ENCODE results near the gene SIPA1L3. TPM values are rescaled to one million over a fixed set of nuclear protein-coding genes. Genes with fewer than 3 reads are reported as not detected.
A peak's percentile ranks its signal among the peaks of the same experiment; 100 is the strongest.

SIPA1L3 gene
- total and polyA plus RNA-seq, 2 donors from 2014 or later: 5.8 to 61.7 TPM

GRCh38 chr19:38101723-38102122 lies 194.7 kb downstream of the SIPA1L3 start:
- Histone ChIP-seq H3K27me3 (ENCODE audit: control insufficient read depth, insufficient read depth, low read length) (no peaks in the 10 kb centered on the region), H3K9me3 (ENCODE audit: control insufficient read depth in 2 of 3, insufficient read depth in 1 of 3, low read length in 3 of 3) (no peaks in the 10 kb centered on the region), H3K9ac (ENCODE audit: low read length in 3 of 3) (no peak overlapping the region), H3K36me3 (ENCODE audit: control insufficient read depth in 2 of 3, insufficient read depth in 3 of 3, low read length in 3 of 3) (peaks cover 0 to 13% (median 9%) of the 10 kb centered on the region in 3 donors), H3K4me3 (ENCODE audit: low read length in 3 of 3) (no peak overlapping the region), H3K27ac (ENCODE audit: low read depth in 2 of 2, low read length in 2 of 2) (no peak overlapping the region), H3K4me1 (ENCODE audit: control insufficient read depth in 2 of 3, insufficient read depth in 2 of 3, low read depth in 1 of 3, low read length in 3 of 3) (no peaks in the 10 kb centered on the region)
- DNase-seq (no peak), FAIRE-seq (no peak)
- intact Hi-C loops (cut with DNase I): no loop called here
- TF ChIP-seq CTCF (IDR thresholded peaks at IDR 0.05; ENCODE audit: borderline replicate concordance, extremely low read depth, insufficient read depth): no peak

GRCh38 chr19:38105574-38105973 lies 198.6 kb downstream of the SIPA1L3 start:
- Histone ChIP-seq H3K9me3 (ENCODE audit: control insufficient read depth in 2 of 3, insufficient read depth in 1 of 3, low read length in 3 of 3) (no peaks in the 10 kb centered on the region), H3K27me3 (ENCODE audit: control insufficient read depth, insufficient read depth, low read length) (no peaks in the 10 kb centered on the region), H3K4me3 (ENCODE audit: low read length in 3 of 3) (no peak overlapping the region), H3K36me3 (ENCODE audit: control insufficient read depth in 2 of 3, insufficient read depth in 3 of 3, low read length in 3 of 3) (peaks cover 0 to 25% (median 11%) of the 10 kb centered on the region in 3 donors), H3K9ac (ENCODE audit: low read length in 3 of 3) (no peak overlapping the region), H3K4me1 (ENCODE audit: control insufficient read depth in 2 of 3, insufficient read depth in 2 of 3, low read depth in 1 of 3, low read length in 3 of 3) (no peaks in the 10 kb centered on the region), H3K27ac (ENCODE audit: low read depth in 2 of 2, low read length in 2 of 2) (no peak overlapping the region)
- DNase-seq: no peak
- FAIRE-seq: no peak
- no peak for TF ChIP-seq CTCF (IDR thresholded peaks at IDR 0.05; ENCODE audit: borderline replicate concordance, extremely low read depth, insufficient read depth)
- intact Hi-C loops (cut with DNase I): no loop called here

GRCh38 chr19:38107129-38107528 lies 200.1 kb downstream of the SIPA1L3 start:
- Histone ChIP-seq H3K9me3 (ENCODE audit: control insufficient read depth in 2 of 3, insufficient read depth in 1 of 3, low read length in 3 of 3) (peaks cover 0 to 2% (median 0%) of the 10 kb centered on the region in 3 donors), H3K27ac (ENCODE audit: low read depth in 2 of 2, low read length in 2 of 2) (no peak overlapping the region), H3K36me3 (ENCODE audit: control insufficient read depth in 2 of 3, insufficient read depth in 3 of 3, low read length in 3 of 3) (peaks cover 6 to 34% (median 13%) of the 10 kb centered on the region in 3 donors), H3K4me3 (ENCODE audit: low read length in 3 of 3) (no peak overlapping the region), H3K9ac (ENCODE audit: low read length in 3 of 3) (no peak overlapping the region), H3K4me1 (ENCODE audit: control insufficient read depth in 2 of 3, insufficient read depth in 2 of 3, low read depth in 1 of 3, low read length in 3 of 3) (no peaks in the 10 kb centered on the region), H3K27me3 (ENCODE audit: control insufficient read depth, insufficient read depth, low read length) (no peaks in the 10 kb centered on the region)
- TF ChIP-seq CTCF (IDR thresholded peaks at IDR 0.05; ENCODE audit: borderline replicate concordance, extremely low read depth, insufficient read depth): no peak
- FAIRE-seq (no peak), DNase-seq (no peak)
- intact Hi-C loops (cut with DNase I): no loop called here

- no peaks in the 10 kb centered on the region for H3K27me3 ChIP-seq (ENCODE audit: control insufficient read depth, insufficient read depth, low read length)
- DNase-seq: no peak
- no peak overlapping the region for H3K27ac ChIP-seq (ENCODE audit: low read depth in 2 of 2, low read length in 2 of 2)
- no peak for TF ChIP-seq CTCF (IDR thresholded peaks at IDR 0.05; ENCODE audit: borderline replicate concordance, extremely low read depth, insufficient read depth)
- no peak for FAIRE-seq
- no peaks in the 10 kb centered on the region for H3K4me1 ChIP-seq (ENCODE audit: control insufficient read depth in 2 of 3, insufficient read depth in 2 of 3, low read depth in 1 of 3, low read length in 3 of 3)
- no peak overlapping the region for H3K9ac ChIP-seq (ENCODE audit: low read length in 3 of 3)
- H3K4me3 ChIP-seq (ENCODE audit: low read length in 3 of 3): peak overlapping the region in 1 of 3 donors; percentile 16
- peaks cover 7 to 42% (median 23%) of the 10 kb centered on the region in 3 donors for H3K36me3 ChIP-seq (ENCODE audit: control insufficient read depth in 2 of 3, insufficient read depth in 3 of 3, low read length in 3 of 3)
- peaks cover 0 to 2% (median 0%) of the 10 kb centered on the region in 3 donors for H3K9me3 ChIP-seq (ENCODE audit: control insufficient read depth in 2 of 3, insufficient read depth in 1 of 3, low read length in 3 of 3)
- intact Hi-C loops (cut with DNase I): no loop called here
These were observed 204.9 kb downstream of the SIPA1L3 start for GRCh38 chr19:38111898-38112297.
